GM12878 (cell line): ENCODE results near the gene RPS6KA3. TPM values are rescaled to one million over a fixed set of nuclear protein-coding genes. Genes with fewer than 3 reads are reported as not detected.

Experiments used
- ATAC-seq: fragments of 200-7000 bp; cut with Tn5 transposase; 3 replicates; pipeline ENCODE4 v1.9.1; 2020; ENCODE audit warnings: mild to moderate bottlenecking, moderate library complexity
- BruUV-seq: library from RNA; stranded (reverse); fragments of 400-500 nt; replicated peaks from 2 replicates; lab custom pipeline; 2021; lab: Mats Ljungman, UMichigan
- CTCF ChIA-PET: fragments of 300-600 bp; sonication (Branson Sonifier 250); formaldehyde crosslinking; extraction: SDS; loops from one replicate; lab custom pipeline; 2021; ENCODE audit warnings: inconsistent platforms; lab: Yijun Ruan, JAX
- POLR2A ChIA-PET: fragments of 350-600 bp; formaldehyde crosslinking; extraction: SDS; loops from one replicate; lab custom pipeline; 2021; ENCODE audit warnings: inconsistent platforms; lab: Charles Lee
- RAD21 ChIA-PET: fragments of 300-600 bp; sonication (Branson Sonifier 250); formaldehyde crosslinking; loops from one replicate; lab custom pipeline; 2023; ENCODE audit warnings: antibody characterized with exemption; ENCODE audit not compliant: unreplicated experiment; lab: Charles Lee
- SMC1A ChIA-PET: fragments of 300-600 bp; sonication (Branson Sonifier 250); formaldehyde crosslinking; loops from one replicate; lab custom pipeline; 2023; ENCODE audit not compliant: unreplicated experiment, uncharacterized antibody; lab: Charles Lee
- DNase-seq: peaks from one replicate; pipeline ENCODE4 v3.0.0-alpha.2; 2011; ENCODE audit warnings: low read depth, low spot score
- FAIRE-seq: peaks from 3 replicates; lab custom pipeline; 2011; peaks lifted over from hg19 to GRCh38; lab: Jason Lieb, UNC
- H2AFZ ChIP-seq: 2 replicates; pipeline ENCODE4 v1.6.0; 2011; ENCODE audit warnings: low read depth, low read length, control low read depth; ENCODE audit not compliant: control insufficient read depth
- H3K27ac ChIP-seq: 2 replicates; pipeline ENCODE4 v1.5.1; 2011; ENCODE audit warnings: control low read depth; ENCODE audit not compliant: control insufficient read depth, insufficient read depth
- H3K27me3 ChIP-seq, 2 experiments: replicated peaks in 1 of 2; 2 replicates each; pipeline versions ENCODE4 v1.6.0 to v1.6.1; 2011; ENCODE audit warnings: low read length in 1 of 2; ENCODE audit not compliant: control insufficient read depth in 2 of 2, insufficient read depth in 2 of 2
- H3K36me3 ChIP-seq, 2 experiments: 2 replicates each; pipeline ENCODE4 v1.5.1; 2011; ENCODE audit warnings: low read length in 1 of 2; ENCODE audit not compliant: control insufficient read depth in 2 of 2, insufficient read depth in 2 of 2
- H3K4me1 ChIP-seq: 2 replicates; pipeline ENCODE4 v1.6.1; 2011; ENCODE audit warnings: mild to moderate bottlenecking, low read length, moderate library complexity, mixed read lengths; ENCODE audit not compliant: control insufficient read depth, insufficient read depth
- H3K4me2 ChIP-seq: 2 replicates; pipeline ENCODE4 v1.6.0; 2011; ENCODE audit warnings: control low read depth; ENCODE audit not compliant: control insufficient read depth, insufficient read depth
- H3K4me3 ChIP-seq: fragments of 200-600 bp; sonication (generic); 2 replicates; pipeline ENCODE4 v1.5.1; 2016
- H3K79me2 ChIP-seq: 2 replicates; pipeline ENCODE4 v1.6.0; 2011; ENCODE audit warnings: low read length; ENCODE audit not compliant: control insufficient read depth, insufficient read depth
- H3K9ac ChIP-seq: 2 replicates; pipeline ENCODE4 v1.8.0; 2011; ENCODE audit warnings: low read length, control low read depth, mixed read lengths; ENCODE audit not compliant: control insufficient read depth, insufficient read depth
- H3K9me3 ChIP-seq: replicated peaks from 3 replicates; pipeline ENCODE4 v1.5.1; 2011; ENCODE audit warnings: mild to moderate bottlenecking, low read length; ENCODE audit not compliant: control insufficient read depth, insufficient read depth
- H4K20me1 ChIP-seq: 2 replicates; pipeline ENCODE4 v1.6.0; 2011; ENCODE audit not compliant: control insufficient read depth, insufficient read depth
- ASH2L ChIP-seq: fragments of 300-600, 200-600 bp; sonication (generic); IDR thresholded peaks from 2 replicates; pipeline ENCODE4 v1.6.1; 2017; ENCODE audit warnings: low read depth, mild to moderate bottlenecking, borderline replicate concordance
- EGR1 ChIP-seq, 2 experiments: IDR thresholded peaks; 1 replicate in 1 of 2; 2 replicates in 1 of 2; pipeline ENCODE4 v1.6.1; 2011 to 2012; ENCODE audit warnings: low read depth in 2 of 2, low read length in 2 of 2, borderline replicate concordance in 1 of 2, mild to moderate bottlenecking in 1 of 2, moderate library complexity in 1 of 2
- EP300 ChIP-seq, 2 experiments: fragments of 150-350 bp in 1 of 2; IDR thresholded peaks; 2 replicates each; pipeline ENCODE4 v1.6.1; 2011 to 2012; ENCODE audit warnings: low read depth in 2 of 2, low read length in 2 of 2, borderline replicate concordance in 1 of 2, improper control_type of control experiment in 1 of 2, inconsistent platforms in 1 of 2; ENCODE audit not compliant: control insufficient read depth in 1 of 2
- HDAC6 ChIP-seq: fragments of 200-600 bp; sonication (generic); IDR thresholded peaks from one replicate; pipeline ENCODE4 v1.8.0; 2017; ENCODE audit warnings: antibody characterized with exemption; ENCODE audit not compliant: unreplicated experiment
- JUND ChIP-seq: IDR thresholded peaks from 2 replicates; pipeline ENCODE4 v1.6.1; 2012; ENCODE audit warnings: low read depth, mild to moderate bottlenecking, low read length, improper control_type of control experiment, moderate library complexity
- KAT2A ChIP-seq: conservative IDR thresholded peaks from 2 replicates; pipeline ENCODE4 v1.6.1; 2011; ENCODE audit warnings: low read depth, low read length; ENCODE audit not compliant: control insufficient read depth
- LARP7 ChIP-seq: fragments of 450-650 bp; IDR thresholded peaks from 2 replicates; pipeline ENCODE4 v1.6.1; 2017; ENCODE audit warnings: mild to moderate bottlenecking
- MEF2A ChIP-seq: IDR thresholded peaks from 2 replicates; pipeline ENCODE4 v1.6.1; 2011; ENCODE audit warnings: low read depth, mild to moderate bottlenecking, low read length, moderate library complexity; ENCODE audit not compliant: insufficient read depth
- NFYB ChIP-seq: IDR thresholded peaks from 2 replicates; pipeline ENCODE4 v1.6.1; 2011; ENCODE audit warnings: low read depth, mild to moderate bottlenecking, low read length, improper control_type of control experiment, moderate library complexity; ENCODE audit not compliant: insufficient read depth
- POLR2A ChIP-seq: IDR thresholded peaks from 2 replicates; pipeline ENCODE4 v1.6.1; 2011; ENCODE audit warnings: low read depth, mild to moderate bottlenecking, low read length
- POLR2AphosphoS2 ChIP-seq: IDR thresholded peaks from 2 replicates; pipeline ENCODE4 v1.6.1; 2011; ENCODE audit warnings: low read depth, mild to moderate bottlenecking, low read length, improper control_type of control experiment, moderate library complexity
- RELA ChIP-seq: fragments of 450-650 bp; IDR thresholded peaks from 2 replicates; pipeline ENCODE4 v1.8.0; 2014; ENCODE audit warnings: borderline replicate concordance; ENCODE audit not compliant: partially characterized antibody
- STAT3 ChIP-seq: IDR thresholded peaks from 2 replicates; pipeline ENCODE4 v1.6.1; 2011; ENCODE audit warnings: low read depth, low read length, improper control_type of control experiment
- SUPT20H ChIP-seq: IDR thresholded peaks from 2 replicates; pipeline ENCODE4 v1.6.1; 2011; ENCODE audit warnings: low read depth, mild to moderate bottlenecking, low read length, moderate library complexity, borderline replicate concordance; ENCODE audit not compliant: control insufficient read depth
- TCF12 ChIP-seq: IDR thresholded peaks from 2 replicates; pipeline ENCODE4 v1.6.1; 2011; ENCODE audit warnings: low read depth, mild to moderate bottlenecking, low read length
- USF1 ChIP-seq: IDR thresholded peaks from 2 replicates; pipeline ENCODE4 v1.6.1; 2011; ENCODE audit warnings: borderline replicate concordance, low read depth, mild to moderate bottlenecking, moderate library complexity, mixed read lengths, low read length; ENCODE audit not compliant: insufficient read depth; ENCODE audit errors: extremely low read length
- ZNF24 ChIP-seq: fragments of 450-650 bp; IDR thresholded peaks from 2 replicates; pipeline ENCODE4 v1.6.1; 2017; ENCODE audit warnings: antibody characterized with exemption, mild to moderate bottlenecking
- ZNF274 ChIP-seq: IDR thresholded peaks from one replicate; pipeline ENCODE4 v1.8.0; 2011; ENCODE audit not compliant: insufficient read length, insufficient read depth
- ZSCAN29 ChIP-seq: fragments of 450-650 bp; IDR thresholded peaks from 2 replicates; pipeline ENCODE4 v1.6.1; 2017; ENCODE audit warnings: mild to moderate bottlenecking, moderate library complexity
- WGBS: methylation state at CpG from one replicate; pipeline ENCODE4 v1.1.6; 2016; ENCODE audit warnings: low lambda C conversion rate; ENCODE audit not compliant: insufficient replicate concordance, insufficient coverage; ENCODE audit errors: missing lambda C conversion rate; 5-methylcytosine and 5-hydroxymethylcytosine counted together
- in situ Hi-C: fragments of 300-500 bp; cut with MboI; formaldehyde crosslinking; loops from 9 replicates; pipeline ENCODE4 v1.14.3; 2018; ENCODE audit warnings: mixed read lengths
- intact Hi-C: fragments of 100-400 bp; cut with micrococcal nuclease; formaldehyde crosslinking; loops from one replicate; pipeline ENCODE4 v1.14.2; 2022; ENCODE audit not compliant: unreplicated experiment
- polyA plus RNA-seq, 11 experiments: library from polyadenylated mRNA; depleted of rRNA in 4 of 11; unstranded in 6 of 11; stranded (reverse) in 5 of 11; fragments of >200 nt; fragmentation: Nextera tagmentation in 4 of 11; fragmentation: Illumina TruSeq in 1 of 11; extraction: Ambion mirVana in 4 of 11; extraction: Trizol in 1 of 11; gene quantifications; 1 replicate in 1 of 11; 2 replicates in 10 of 11; pipeline versions ENCODE4 v1.2.1 to v1.2.3, GENCODE V29; 2011 to 2016; ENCODE audit warnings: inconsistent platforms in 2 of 11, missing spikeins in 2 of 11, low read depth in 1 of 11
- total RNA-seq, 4 experiments: library from RNA; depleted of rRNA in 3 of 4; stranded (reverse); fragments of >200 nt in 3 of 4; fragmentation: Illumina TruSeq in 1 of 4; extraction: Trizol in 1 of 4; gene quantifications; 2 replicates each; pipeline versions ENCODE4 v1.2.1 to v1.2.3, GENCODE V29; 2013 to 2021

RPS6KA3 gene
- total and polyA plus RNA-seq, 10 of the 15 experiments (the other 5 are each of a cell fraction or from before 2014, with no cell fraction given): 2.8 to 35.6 (median 15.8) TPM

GRCh38 chrX:20306668-20307067 lies 40.0 kb upstream of the RPS6KA3 start:
- BruUV-seq: no TSS peak
- in situ Hi-C loops: no loop called here
- H2AFZ ChIP-seq: no peak overlapping the region

More at GRCh38 chrX:20306668-20307067, 40.0 kb upstream of the RPS6KA3 start:
- POLR2A ChIA-PET: no interaction called here
- intact Hi-C loops: no loop called here
- Histone ChIP-seq H3K4me1 (no peaks in the 10 kb centered on the region), H3K9me3 (no peaks in the 10 kb centered on the region), H4K20me1 (no peaks in the 10 kb centered on the region), H3K9ac (no peak overlapping the region), H3K4me2 (no peak overlapping the region), H3K27me3 (no peaks in the 10 kb centered on the region), H3K79me2 (no peaks in the 10 kb centered on the region), H3K4me3 (no peak overlapping the region), H3K27ac (no peak overlapping the region), H3K36me3 (no peaks in the 10 kb centered on the region)
- no peak for FAIRE-seq
- RAD21 ChIA-PET: no interaction called here
- WGBS: 20% methylated on average over 3 of the region's 3 CpGs
- no peak for DNase-seq
- CTCF ChIA-PET: no interaction called here
- ATAC-seq: no peak
- TF ChIP-seq ZSCAN29: no peak
- no peak for TF ChIP-seq KAT2A
- TF ChIP-seq MEF2A: no peak
- TF ChIP-seq ASH2L: no peak
- no peak for TF ChIP-seq HDAC6
- no peak for TF ChIP-seq EP300 (IDR thresholded peaks at IDR 0.05; ENCODE audit: borderline replicate concordance in 1 of 2, control insufficient read depth in 1 of 2, low read depth in 2 of 2, low read length in 2 of 2)
- no peak for TF ChIP-seq ZNF274
- TF ChIP-seq USF1: no peak
- no peak for TF ChIP-seq POLR2AphosphoS2
- no peak for TF ChIP-seq POLR2A
- TF ChIP-seq RELA: no peak
- TF ChIP-seq NFYB: no peak
- no peak for TF ChIP-seq EGR1 (IDR thresholded peaks at IDR 0.05; ENCODE audit: borderline replicate concordance in 1 of 2, low read depth in 2 of 2, low read length in 2 of 2)
- no peak for TF ChIP-seq ZNF24
- TF ChIP-seq JUND: no peak
- TF ChIP-seq LARP7: no peak
- TF ChIP-seq SUPT20H: no peak
- no peak for TF ChIP-seq TCF12
- no peak for TF ChIP-seq STAT3
- SMC1A ChIA-PET: no interaction called here
